IMR-90 (cell line): ENCODE measurements around the gene PNMA5. TPM values are rescaled to one million over a fixed set of nuclear protein-coding genes. Genes with fewer than 3 reads are reported as not detected.

Source experiments
- ATAC-seq: fragments of 200-7000 bp; cut with Tn5 transposase; 2 replicates; pipeline ENCODE4 v1.9.1; 2020; ENCODE audit warnings: low read depth, mild to moderate bottlenecking, moderate library complexity
- BruUV-seq: library from RNA; stranded (reverse); fragments of 400-500 nt; replicated peaks from 2 replicates; lab custom pipeline; 2021; lab: Mats Ljungman, UMichigan
- CTCF ChIA-PET: fragments of 300-600 bp; formaldehyde crosslinking; extraction: SDS; loops from one replicate; lab custom pipeline; 2021; ENCODE audit warnings: antibody characterized with exemption; lab: Yijun Ruan, JAX
- POLR2A ChIA-PET: fragments of 300-600 bp; sonication (Branson Sonifier 250); formaldehyde crosslinking; loops from one replicate; lab custom pipeline; 2022; ENCODE audit warnings: antibody characterized with exemption; ENCODE audit not compliant: unreplicated experiment; lab: Charles Lee
- DNase-seq: peaks from one replicate; pipeline ENCODE4 v3.0.0; 2013
- H2AFZ ChIP-seq: replicated peaks from 2 replicates; pipeline ENCODE3; 2013; ENCODE audit warnings: low read length, mild to moderate bottlenecking; ENCODE audit not compliant: poor library complexity
- H2AK5ac ChIP-seq: 2 replicates; pipeline ENCODE4 v1.6.1; 2013; ENCODE audit warnings: low read depth, low read length, inconsistent platforms
- H2AK9ac ChIP-seq: replicated peaks from 2 replicates; pipeline ENCODE3; 2013; ENCODE audit warnings: mild to moderate bottlenecking, low read depth, low read length, moderate library complexity; ENCODE audit not compliant: poor library complexity
- H2BK120ac ChIP-seq: 2 replicates; pipeline ENCODE4 v1.6.1; 2013; ENCODE audit warnings: low read depth, low read length, inconsistent platforms
- H2BK15ac ChIP-seq: 3 replicates; pipeline ENCODE4 v1.6.1; 2013; ENCODE audit warnings: low read depth, low read length, inconsistent platforms
- H2BK20ac ChIP-seq: 2 replicates; pipeline ENCODE4 v1.6.1; 2013; ENCODE audit warnings: low read depth, mild to moderate bottlenecking, inconsistent platforms, low read length, moderate library complexity
- H2BK5ac ChIP-seq: 2 replicates; pipeline ENCODE4 v1.6.1; 2013; ENCODE audit warnings: mild to moderate bottlenecking, low read depth, low read length, inconsistent platforms; ENCODE audit not compliant: poor library complexity, severe bottlenecking
- H3K14ac ChIP-seq: replicated peaks from 2 replicates; pipeline ENCODE4 v1.6.1; 2013; ENCODE audit warnings: low read depth, low read length, inconsistent platforms
- H3K18ac ChIP-seq: 2 replicates; pipeline ENCODE4 v1.6.1; 2013; ENCODE audit warnings: low read depth, low read length, control low read depth
- H3K23ac ChIP-seq: 2 replicates; pipeline ENCODE4 v1.6.1; 2013; ENCODE audit warnings: low read depth, low read length, inconsistent platforms
- H3K27ac ChIP-seq: 2 replicates; pipeline ENCODE4 v1.5.1; 2013; ENCODE audit warnings: mild to moderate bottlenecking, control low read depth, low read length; ENCODE audit not compliant: insufficient read depth
- H3K27me3 ChIP-seq: 2 replicates; pipeline ENCODE4 v1.6.1; 2013; ENCODE audit warnings: low read length; ENCODE audit not compliant: control insufficient read depth, insufficient read depth
- H3K36me3 ChIP-seq: 2 replicates; pipeline ENCODE4 v1.6.1; 2013; ENCODE audit warnings: low read length, mixed read lengths; ENCODE audit not compliant: control insufficient read depth, insufficient read depth
- H3K4ac ChIP-seq: 2 replicates; pipeline ENCODE4 v1.6.1; 2013; ENCODE audit warnings: low read depth, low read length, inconsistent platforms
- H3K4me1 ChIP-seq: 2 replicates; pipeline ENCODE4 v1.6.1; 2013; ENCODE audit warnings: low read length, mixed read lengths; ENCODE audit not compliant: control insufficient read depth, insufficient read depth
- H3K4me2 ChIP-seq: 2 replicates; pipeline ENCODE4 v1.6.1; 2013; ENCODE audit warnings: low read depth, mild to moderate bottlenecking, control low read depth, low read length, moderate library complexity
- H3K4me3 ChIP-seq: 2 replicates; pipeline ENCODE4 v1.5.1; 2013; ENCODE audit warnings: low read depth, mild to moderate bottlenecking, control low read depth, low read length, moderate library complexity; ENCODE audit not compliant: insufficient read depth
- H3K56ac ChIP-seq: 2 replicates; pipeline ENCODE4 v1.6.1; 2013; ENCODE audit warnings: low read length, inconsistent platforms; ENCODE audit not compliant: insufficient read depth; ENCODE audit errors: extremely low read depth
- H3K79me1 ChIP-seq, 2 experiments: 2 replicates each; pipeline ENCODE4 v1.6.1; 2013; ENCODE audit warnings: low read length in 2 of 2, inconsistent platforms in 1 of 2, low read depth in 1 of 2
- H3K9ac ChIP-seq: 2 replicates; pipeline ENCODE4 v1.6.1; 2013; ENCODE audit warnings: low read depth, low read length, control low read depth
- H3K9me1 ChIP-seq: 2 replicates; pipeline ENCODE4 v1.6.1; 2013; ENCODE audit warnings: low read length, inconsistent platforms; ENCODE audit not compliant: insufficient read depth
- H3K9me3 ChIP-seq: 2 replicates; pipeline ENCODE4 v1.6.1; 2013; ENCODE audit warnings: low read length; ENCODE audit not compliant: control insufficient read depth, insufficient read depth
- H4K20me1 ChIP-seq: 2 replicates; pipeline ENCODE4 v1.6.1; 2013; ENCODE audit warnings: low read length, inconsistent platforms; ENCODE audit not compliant: insufficient read depth
- H4K5ac ChIP-seq: 2 replicates; pipeline ENCODE4 v1.6.1; 2013; ENCODE audit warnings: mild to moderate bottlenecking, low read depth, low read length, control low read depth
- H4K8ac ChIP-seq, 2 experiments: 2 replicates each; pipeline ENCODE4 v1.6.1; 2013; ENCODE audit warnings: low read depth in 2 of 2, low read length in 2 of 2, control low read depth in 1 of 2, inconsistent platforms in 1 of 2
- H4K91ac ChIP-seq: 2 replicates; pipeline ENCODE4 v1.6.1; 2013; ENCODE audit warnings: low read depth, low read length, inconsistent platforms; ENCODE audit not compliant: insufficient read depth
- CHD1 ChIP-seq: IDR thresholded peaks from 2 replicates; pipeline ENCODE4 v1.6.1; 2012; ENCODE audit warnings: low read depth, low read length, improper control_type of control experiment
- CTCF ChIP-seq: conservative IDR thresholded peaks from 2 replicates; pipeline ENCODE4 v1.5.1; 2012; ENCODE audit warnings: mild to moderate bottlenecking, low read depth, low read length, improper control_type of control experiment
- ELK1 ChIP-seq: fragments of 150-350 bp; IDR thresholded peaks from 2 replicates; pipeline ENCODE4 v1.6.1; 2016; ENCODE audit warnings: low read depth, mild to moderate bottlenecking, low read length, moderate library complexity, borderline replicate concordance
- FOS ChIP-seq: fragments of 150-350 bp; IDR thresholded peaks from 2 replicates; pipeline ENCODE4 v1.6.1; 2016; ENCODE audit warnings: low read depth, low read length
- MAZ ChIP-seq: IDR thresholded peaks from 2 replicates; pipeline ENCODE4 v1.6.1; 2012; ENCODE audit warnings: low read depth, mild to moderate bottlenecking, low read length, improper control_type of control experiment, moderate library complexity, borderline replicate concordance
- RAD21 ChIP-seq: IDR thresholded peaks from 2 replicates; pipeline ENCODE4 v1.6.1; 2012; ENCODE audit warnings: low read length, improper control_type of control experiment
- RCOR1 ChIP-seq: IDR thresholded peaks from 2 replicates; pipeline ENCODE4 v1.6.1; 2012; ENCODE audit warnings: mild to moderate bottlenecking, low read length, improper control_type of control experiment; ENCODE audit not compliant: insufficient replicate concordance
- USF2 ChIP-seq: fragments of 150-350 bp; IDR thresholded peaks from 2 replicates; pipeline ENCODE4 v1.6.1; 2017; ENCODE audit warnings: mild to moderate bottlenecking, antibody characterized with exemption, low read length, low read depth
- WGBS, 2 experiments: methylation state at CpG; one replicate each; pipeline versions ENCODE4 v1.1.5 to v1.1.7; 2013; ENCODE audit warnings: missing lambda C conversion rate in 2 of 2; ENCODE audit not compliant: insufficient read length in 1 of 2; ENCODE audit errors: extremely low coverage in 2 of 2; 5-methylcytosine and 5-hydroxymethylcytosine counted together
- dilution Hi-C: fragments of 300-500 bp; cut with HindIII; formaldehyde crosslinking; loops from one replicate; pipeline ENCODE4 v1.14.3; 2018; ENCODE audit warnings: low sequenced_read_pairs; ENCODE audit not compliant: unreplicated experiment
- in situ Hi-C: fragments of 300-500 bp; cut with MboI; formaldehyde crosslinking; loops from 3 replicates; pipeline ENCODE4 v1.14.3; 2019; ENCODE audit warnings: low sequenced_read_pairs, inconsistent platforms, mixed read lengths
- intact Hi-C: fragments of 100-400 bp; cut with micrococcal nuclease; formaldehyde crosslinking; loops from 2 replicates; pipeline ENCODE4 v1.10.0; 2022
- polyA plus RNA-seq, 3 experiments: library from polyadenylated mRNA; depleted of rRNA; stranded (reverse); fragments of >200 nt; gene quantifications; 2 replicates each; pipeline ENCODE4 v1.2.3, GENCODE V29; 2012; ENCODE audit warnings: low replicate concordance in 1 of 3
- total RNA-seq: library from RNA; depleted of rRNA; stranded (reverse); fragments of >200 nt; gene quantifications from 2 replicates; pipeline ENCODE4 v1.2.3, GENCODE V29; 2012

PNMA5 gene
- total and polyA plus RNA-seq, 2 of the 4 experiments (the other 2 are of a cell fraction) = not detected

GRCh38 chrX:152968193-152968592 lies 25.7 kb downstream of the PNMA5 start:
- Histone ChIP-seq H4K20me1 (no peaks in the 10 kb centered on the region), H2BK20ac (no peak overlapping the region), H4K8ac (no peak overlapping the region), H3K23ac (no peak overlapping the region), H3K4me2 (no peak overlapping the region), H3K4ac (no peak overlapping the region), H3K56ac (no peak overlapping the region), H3K27me3 (peaks cover 1% of the 10 kb centered on the region; the same call in 1 of the 2 replicates), H3K4me1 (no peaks in the 10 kb centered on the region), H3K27ac (no peak overlapping the region), H3K9me3 (no peaks in the 10 kb centered on the region), H3K4me3 (no peak overlapping the region), H3K36me3 (no peaks in the 10 kb centered on the region), H3K14ac (no peak overlapping the region), H2AFZ (no peak overlapping the region), H2BK15ac (no peak overlapping the region), H3K18ac (no peak overlapping the region), H3K9me1 (no peaks in the 10 kb centered on the region; the same call in 1 of the 2 replicates), H2AK9ac (no peak overlapping the region), H2BK120ac (no peak overlapping the region), H4K5ac (no peak overlapping the region), H3K9ac (no peak overlapping the region), H2BK5ac (no peak overlapping the region), H4K91ac (no peak overlapping the region), H2AK5ac (no peak overlapping the region), H3K79me1 (no peaks in the 10 kb centered on the region)
- TF ChIP-seq RAD21 (no peak), CTCF (no peak), RCOR1 (no peak), CHD1 (no peak), FOS (no peak), USF2 (no peak), ELK1 (no peak), MAZ (no peak)
- ChIA-PET POLR2A (no interaction called here), CTCF (no interaction called here)
- DNase-seq = no peak
- no peak for ATAC-seq
- in situ Hi-C loops (loop anchor here (25.0 kb wide), 3 partner anchors 694 to 1569 kb away; partner anchors contain the start of genes AVPR2, G6PD, IKBKG and PNCK), dilution Hi-C loops (no loop called here), intact Hi-C loops (no loop called here)
- BruUV-seq = no TSS peak
- WGBS, 2 experiments = 20% methylated on average over 1 of the region's 2 CpGs; no CpG with 5 or more reads in 1 of the 2 experiments
